Measurements from ENCODE around the gene CNNM1. TPM values are rescaled to one million over a fixed set of nuclear protein-coding genes. Genes with fewer than 3 reads are reported as not detected.

The CNNM1 gene
- total and polyA plus RNA-seq, 2 donors (not counting 1 experiment from before 2014, with no cell fraction given): not detected

- Histone ChIP-seq H3K79me2 (ENCODE audit: control insufficient read depth, insufficient read depth, low read length) (no peaks in the 10 kb centered on the region), H2AFZ (ENCODE audit: insufficient read depth, low read depth, low read length, poor library complexity, severe bottlenecking) (no peak overlapping the region), H3K27ac (ENCODE audit: low read length in 2 of 2) (no peak overlapping the region), H3K4me1 (ENCODE audit: control insufficient read depth in 2 of 2, insufficient read depth in 2 of 2, low read length in 2 of 2) (no peaks in the 10 kb centered on the region), H3K9me3 (ENCODE audit: control extremely low read depth in 1 of 3, control insufficient read depth in 2 of 3, insufficient read depth in 1 of 3, low read length in 2 of 3) (no peaks in the 10 kb centered on the region), H4K20me1 (ENCODE audit: control insufficient read depth, insufficient read depth, low read length, poor library complexity, severe bottlenecking) (no peaks in the 10 kb centered on the region), H3K27me3 (replicated peaks in 1 of 4; ENCODE audit: control extremely low read depth in 1 of 4, control insufficient read depth in 3 of 4, insufficient read depth in 4 of 4, low read length in 3 of 4) (no peaks in the 10 kb centered on the region), H3K4me2 (replicated peaks; ENCODE audit: low read depth, low read length, poor library complexity, severe bottlenecking) (no peak overlapping the region), H3K4me3 (ENCODE audit: control extremely low read depth in 1 of 5, extremely low read depth in 1 of 5, insufficient read depth in 1 of 5, low read depth in 2 of 5, low read length in 4 of 5) (no peak overlapping the region), H3K36me3 (replicated peaks in 1 of 2; ENCODE audit: control extremely low read depth in 1 of 2, control insufficient read depth in 1 of 2, extremely low read depth in 1 of 2, insufficient read depth in 2 of 2, low read length in 1 of 2) (peaks cover 0 to 9% of the 10 kb centered on the region in 2 experiments), H3K9ac (ENCODE audit: low read length) (no peak overlapping the region)
- 96% methylated on average over 2 of the region's 2 CpGs for WGBS (ENCODE audit: insufficient coverage)
- Mint-ChIP-seq H3K27ac (no peak overlapping the region), H3K4me3 (no peak overlapping the region), H3K27me3 (no peaks in the 10 kb centered on the region), H3K9me3 (ENCODE audit: insufficient read depth) (no peaks in the 10 kb centered on the region), H3K4me1 (peaks cover 3% of the 10 kb centered on the region)
- no peak for DNase-seq
- POLR2A ChIA-PET: no interaction called here
- ATAC-seq (ENCODE audit: low read depth): no peak
- CTCF ChIA-PET: interaction anchor here (0.8 to 1.3 kb wide), 2 partner anchors 16 to 626 kb away, joined by 3 read pairs; no protein-coding TSS in a partner anchor
- intact Hi-C loops (cut with micrococcal nuclease): no loop called here
- no peak for TF ChIP-seq EZH2 (IDR thresholded peaks at IDR 0.05; ENCODE audit: borderline replicate concordance, insufficient read depth, low read depth, low read length, poor library complexity, severe bottlenecking)
- TF ChIP-seq, protein P1, sequence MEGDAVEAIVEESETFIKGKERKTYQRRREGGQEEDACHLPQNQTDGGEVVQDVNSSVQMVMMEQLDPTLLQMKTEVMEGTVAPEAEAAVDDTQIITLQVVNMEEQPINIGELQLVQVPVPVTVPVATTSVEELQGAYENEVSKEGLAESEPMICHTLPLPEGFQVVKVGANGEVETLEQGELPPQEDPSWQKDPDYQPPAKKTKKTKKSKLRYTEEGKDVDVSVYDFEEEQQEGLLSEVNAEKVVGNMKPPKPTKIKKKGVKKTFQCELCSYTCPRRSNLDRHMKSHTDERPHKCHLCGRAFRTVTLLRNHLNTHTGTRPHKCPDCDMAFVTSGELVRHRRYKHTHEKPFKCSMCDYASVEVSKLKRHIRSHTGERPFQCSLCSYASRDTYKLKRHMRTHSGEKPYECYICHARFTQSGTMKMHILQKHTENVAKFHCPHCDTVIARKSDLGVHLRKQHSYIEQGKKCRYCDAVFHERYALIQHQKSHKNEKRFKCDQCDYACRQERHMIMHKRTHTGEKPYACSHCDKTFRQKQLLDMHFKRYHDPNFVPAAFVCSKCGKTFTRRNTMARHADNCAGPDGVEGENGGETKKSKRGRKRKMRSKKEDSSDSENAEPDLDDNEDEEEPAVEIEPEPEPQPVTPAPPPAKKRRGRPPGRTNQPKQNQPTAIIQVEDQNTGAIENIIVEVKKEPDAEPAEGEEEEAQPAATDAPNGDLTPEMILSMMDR (IDR thresholded peaks at IDR 0.05): no peak
Observed at GRCh38 chr10:99419688-99420087, 90.5 kb downstream of the CNNM1 start.

GRCh38 chr10:99421233-99421739 is 92.1 kb downstream of the CNNM1 start:
- Histone ChIP-seq H3K79me2 (ENCODE audit: control insufficient read depth, insufficient read depth, low read length) (no peaks in the 10 kb centered on the region), H3K9me3 (ENCODE audit: control extremely low read depth in 1 of 3, control insufficient read depth in 2 of 3, insufficient read depth in 1 of 3, low read length in 2 of 3) (no peaks in the 10 kb centered on the region), H3K4me2 (replicated peaks; ENCODE audit: low read depth, low read length, poor library complexity, severe bottlenecking) (no peak overlapping the region), H3K4me1 (ENCODE audit: control insufficient read depth in 2 of 2, insufficient read depth in 2 of 2, low read length in 2 of 2) (no peaks in the 10 kb centered on the region), H3K4me3 (ENCODE audit: control extremely low read depth in 1 of 5, extremely low read depth in 1 of 5, insufficient read depth in 1 of 5, low read depth in 2 of 5, low read length in 4 of 5) (no peak overlapping the region), H3K9ac (ENCODE audit: low read length) (no peak overlapping the region), H3K36me3 (replicated peaks in 1 of 2; ENCODE audit: control extremely low read depth in 1 of 2, control insufficient read depth in 1 of 2, extremely low read depth in 1 of 2, insufficient read depth in 2 of 2, low read length in 1 of 2) (peaks cover 0 to 9% of the 10 kb centered on the region in 2 experiments), H3K27ac (ENCODE audit: low read length in 2 of 2) (no peak overlapping the region), H4K20me1 (ENCODE audit: control insufficient read depth, insufficient read depth, low read length, poor library complexity, severe bottlenecking) (no peaks in the 10 kb centered on the region), H3K27me3 (replicated peaks in 1 of 4; ENCODE audit: control extremely low read depth in 1 of 4, control insufficient read depth in 3 of 4, insufficient read depth in 4 of 4, low read length in 3 of 4) (no peaks in the 10 kb centered on the region), H2AFZ (ENCODE audit: insufficient read depth, low read depth, low read length, poor library complexity, severe bottlenecking) (no peak overlapping the region)
- ChIA-PET POLR2A (no interaction called here), CTCF (no interaction called here)
- H3K27me3 Mint-ChIP-seq: no peaks in the 10 kb centered on the region
- no peak for TF ChIP-seq EZH2 (IDR thresholded peaks at IDR 0.05; ENCODE audit: borderline replicate concordance, insufficient read depth, low read depth, low read length, poor library complexity, severe bottlenecking)
- TF ChIP-seq, protein P1 (IDR thresholded peaks at IDR 0.05): no peak
- no peak for DNase-seq
- intact Hi-C loops (cut with micrococcal nuclease): no loop called here
- no peak overlapping the region for H3K4me3 Mint-ChIP-seq
- peaks cover under 1% of the 10 kb centered on the region for H3K4me1 Mint-ChIP-seq
- 100% methylated on average over 3 of the region's 3 CpGs for WGBS (ENCODE audit: insufficient coverage)
- no peaks in the 10 kb centered on the region for H3K9me3 Mint-ChIP-seq (ENCODE audit: insufficient read depth)
- no peak for ATAC-seq (ENCODE audit: low read depth)
- no peak overlapping the region for H3K27ac Mint-ChIP-seq

All from B cell (primary cell).